ENCODE measurements around the gene ANKRD52.
A peak's percentile ranks its signal among the peaks of the same experiment; 100 is the strongest.

Gene ANKRD52

GRCh38 chr12:56299308-56299852, 41.2 kb upstream of the ANKRD52 start:
- peak overlapping the region; percentile 71 for H3K27ac ChIP-seq (ENCODE audit: low read length)
- H3K36me3 ChIP-seq (replicated peaks; ENCODE audit: low read depth, low read length) = peaks cover 10% of the 10 kb centered on the region
- peaks cover 63% of the 10 kb centered on the region for H3K79me2 ChIP-seq (ENCODE audit: low read length)
- no peaks in the 10 kb centered on the region for H3K27me3 ChIP-seq (ENCODE audit: low read depth, low read length)
- H3K4me1 ChIP-seq (ENCODE audit: low read length) = peaks cover 52% of the 10 kb centered on the region
- H3K9me3 ChIP-seq (ENCODE audit: insufficient read depth, low read length) = no peaks in the 10 kb centered on the region
- no peak for TF ChIP-seq EZH2phosphoT487 (IDR thresholded peaks at IDR 0.05; ENCODE audit: low read depth)
- TF ChIP-seq CTCF (IDR thresholded peaks at IDR 0.05; ENCODE audit: low read depth, low read length) = no peak
- peak overlapping the region; percentile 79 for H3K9ac ChIP-seq (ENCODE audit: low read length)
- peak overlapping the region; percentile 93 for H3K4me2 ChIP-seq (ENCODE audit: low read length)
- H2AFZ ChIP-seq (ENCODE audit: low read depth, low read length) = no peak overlapping the region
- 0 out of 2 replicates have a peak, but pooled peaks cover 3% of the 10 kb centered on the region for H4K20me1 ChIP-seq (ENCODE audit: insufficient read depth, low read length)
- peak overlapping the region; percentile 85 for H3K4me3 ChIP-seq (ENCODE audit: low read length)

DNA sequence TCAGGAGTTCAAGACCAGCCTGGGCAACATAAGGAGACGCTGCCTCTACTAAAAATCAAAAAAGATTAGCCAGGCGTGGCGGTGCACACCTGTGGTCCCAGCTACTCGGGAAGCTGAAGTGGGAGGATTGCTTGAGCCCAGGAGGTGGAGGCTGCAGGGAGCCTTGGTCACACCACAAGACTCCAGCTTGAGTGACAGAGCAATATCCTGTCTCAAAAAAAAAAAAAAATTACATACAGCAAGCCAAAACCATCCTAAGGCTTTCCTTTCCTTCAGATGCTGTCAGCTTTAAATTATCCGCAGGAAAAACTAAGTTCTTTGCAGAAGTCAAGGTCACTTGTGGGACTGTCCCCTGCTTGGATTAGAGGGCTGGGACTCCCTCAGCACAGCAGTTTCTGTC, 40.6 kb upstream of the ANKRD52 start:
- TF ChIP-seq CTCF (IDR thresholded peaks at IDR 0.05; ENCODE audit: low read depth, low read length) (no peak), EZH2phosphoT487 (IDR thresholded peaks at IDR 0.05; ENCODE audit: low read depth) (no peak)
- H2AFZ ChIP-seq (ENCODE audit: low read depth, low read length) = no peak overlapping the region
- H3K4me1 ChIP-seq (ENCODE audit: low read length) = peaks cover 52% of the 10 kb centered on the region
- H4K20me1 ChIP-seq (ENCODE audit: insufficient read depth, low read length) = 0 out of 2 replicates have a peak, but pooled peaks cover 3% of the 10 kb centered on the region
- peak overlapping the region; percentile 71 for H3K27ac ChIP-seq (ENCODE audit: low read length)
- no peaks in the 10 kb centered on the region for H3K9me3 ChIP-seq (ENCODE audit: insufficient read depth, low read length)
- H3K4me3 ChIP-seq (ENCODE audit: low read length) = peak overlapping the region; percentile 85
- no peaks in the 10 kb centered on the region for H3K27me3 ChIP-seq (ENCODE audit: low read depth, low read length)
- peak overlapping the region; percentile 93 for H3K4me2 ChIP-seq (ENCODE audit: low read length)
- peaks cover 11% of the 10 kb centered on the region for H3K36me3 ChIP-seq (replicated peaks; ENCODE audit: low read depth, low read length)
- H3K9ac ChIP-seq (ENCODE audit: low read length) = peak overlapping the region; percentile 79
- H3K79me2 ChIP-seq (ENCODE audit: low read length) = peaks cover 68% of the 10 kb centered on the region

GRCh38 chr12:56297400-56297799, 39.2 kb upstream of the ANKRD52 start:
- no peaks in the 10 kb centered on the region for H3K27me3 ChIP-seq (ENCODE audit: low read depth, low read length)
- H4K20me1 ChIP-seq (ENCODE audit: insufficient read depth, low read length) = 0 out of 2 replicates have a peak, but pooled peaks cover 3% of the 10 kb centered on the region
- H3K4me3 ChIP-seq (ENCODE audit: low read length) = no peak overlapping the region
- H3K4me2 ChIP-seq (ENCODE audit: low read length) = peak overlapping the region; percentile 71
- H3K79me2 ChIP-seq (ENCODE audit: low read length) = peaks cover 79% of the 10 kb centered on the region
- no peak overlapping the region for H3K9ac ChIP-seq (ENCODE audit: low read length)
- H3K9me3 ChIP-seq (ENCODE audit: insufficient read depth, low read length) = no peaks in the 10 kb centered on the region
- TF ChIP-seq EZH2phosphoT487 (IDR thresholded peaks at IDR 0.05; ENCODE audit: low read depth) = no peak
- TF ChIP-seq CTCF (IDR thresholded peaks at IDR 0.05; ENCODE audit: low read depth, low read length) = no peak
- peaks cover 13% of the 10 kb centered on the region for H3K36me3 ChIP-seq (replicated peaks; ENCODE audit: low read depth, low read length)
- H3K27ac ChIP-seq (ENCODE audit: low read length) = peak overlapping the region; percentile 81
- no peak overlapping the region for H2AFZ ChIP-seq (ENCODE audit: low read depth, low read length)
- peaks cover 47% of the 10 kb centered on the region for H3K4me1 ChIP-seq (ENCODE audit: low read length)

DNA sequence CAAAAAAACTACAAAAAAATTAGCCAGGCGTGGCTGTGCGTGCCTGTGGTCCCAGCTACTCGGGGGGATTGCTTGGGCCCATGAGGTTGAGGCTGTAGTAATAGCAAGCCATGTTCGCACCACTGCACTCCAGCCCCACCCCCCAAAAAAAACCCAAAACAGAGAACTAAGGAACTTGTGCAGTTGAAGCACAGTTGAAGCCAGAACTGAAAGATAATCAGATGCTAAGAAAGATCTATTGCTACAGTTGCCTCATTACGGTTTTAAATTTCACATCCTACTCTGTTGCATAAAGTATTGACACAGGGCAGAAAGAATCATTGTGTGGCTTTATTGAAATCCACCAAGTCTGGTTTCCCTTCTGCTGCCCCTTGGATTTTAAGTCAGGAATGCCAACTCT, 38.1 kb upstream of the ANKRD52 start:
- peak overlapping the region; percentile 24 for H3K9ac ChIP-seq (ENCODE audit: low read length)
- H3K4me1 ChIP-seq (ENCODE audit: low read length) = peaks cover 40% of the 10 kb centered on the region
- TF ChIP-seq EZH2phosphoT487 (IDR thresholded peaks at IDR 0.05; ENCODE audit: low read depth) (no peak), CTCF (IDR thresholded peaks at IDR 0.05; ENCODE audit: low read depth, low read length) (no peak)
- H3K4me2 ChIP-seq (ENCODE audit: low read length) = peak overlapping the region; percentile 71
- H3K36me3 ChIP-seq (replicated peaks; ENCODE audit: low read depth, low read length) = peaks cover 18% of the 10 kb centered on the region
- H3K27ac ChIP-seq (ENCODE audit: low read length) = peak overlapping the region; percentile 81
- peak overlapping the region; percentile 43 for H3K4me3 ChIP-seq (ENCODE audit: low read length)
- H3K9me3 ChIP-seq (ENCODE audit: insufficient read depth, low read length) = no peaks in the 10 kb centered on the region
- H2AFZ ChIP-seq (ENCODE audit: low read depth, low read length) = no peak overlapping the region
- H3K27me3 ChIP-seq (ENCODE audit: low read depth, low read length) = no peaks in the 10 kb centered on the region
- peaks cover 88% of the 10 kb centered on the region for H3K79me2 ChIP-seq (ENCODE audit: low read length)
- H4K20me1 ChIP-seq (ENCODE audit: insufficient read depth, low read length) = 0 out of 2 replicates have a peak, but pooled peaks cover 3% of the 10 kb centered on the region

Measured in OCI-LY3 (cell line).